ENCODE data around the gene RSRC2.
"Not testable (repeated sequence)": the region's sequence is repeated elsewhere in the genome, so short reads cannot be mapped to it uniquely, and the experiment has no call there.

DNA sequence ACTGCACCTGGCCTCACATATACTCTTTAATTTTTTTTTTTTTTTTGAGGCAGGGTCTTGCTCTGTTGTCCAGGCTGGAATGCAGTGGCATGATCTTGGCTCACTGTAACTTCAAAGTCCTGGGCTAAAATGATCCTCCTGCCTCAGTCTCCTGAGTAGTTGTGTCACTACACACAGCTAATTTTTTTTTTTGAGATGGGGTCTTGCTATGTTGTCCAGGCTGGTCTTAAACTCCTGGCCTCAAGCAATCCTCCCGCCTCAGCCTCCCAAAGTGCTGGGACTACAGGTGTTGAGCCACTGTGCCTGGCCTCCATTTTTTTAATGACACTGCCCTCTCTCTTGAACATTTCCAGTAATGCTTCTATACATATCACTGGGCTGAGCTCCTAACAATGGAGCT is 42.4 kb downstream of the RSRC2 start:
- not testable (repeated sequence) for TF ChIP-seq CTCF (IDR thresholded peaks at IDR 0.05 in 8 of 11, conservative IDR thresholded peaks at IDR 0.05 in 3 of 11); POLR2AphosphoS5 (IDR thresholded peaks at IDR 0.05); POLR2A (IDR thresholded peaks at IDR 0.05)
